GM21360 (cell line): ENCODE data around the gene SPC25.
"Not testable (repeated sequence)": the region's sequence is repeated elsewhere in the genome, so short reads cannot be mapped to it uniquely, and the experiment has no call there.

Experiments
- ATAC-seq: cut with Tn5 transposase; IDR thresholded peaks from one replicate; pipeline ENCODE4 v1.9.1; 2021; ENCODE audit warnings: mild to moderate bottlenecking, moderate library complexity; ENCODE audit not compliant: unreplicated experiment

Gene SPC25, protein sequence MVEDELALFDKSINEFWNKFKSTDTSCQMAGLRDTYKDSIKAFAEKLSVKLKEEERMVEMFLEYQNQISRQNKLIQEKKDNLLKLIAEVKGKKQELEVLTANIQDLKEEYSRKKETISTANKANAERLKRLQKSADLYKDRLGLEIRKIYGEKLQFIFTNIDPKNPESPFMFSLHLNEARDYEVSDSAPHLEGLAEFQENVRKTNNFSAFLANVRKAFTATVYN

DNA sequence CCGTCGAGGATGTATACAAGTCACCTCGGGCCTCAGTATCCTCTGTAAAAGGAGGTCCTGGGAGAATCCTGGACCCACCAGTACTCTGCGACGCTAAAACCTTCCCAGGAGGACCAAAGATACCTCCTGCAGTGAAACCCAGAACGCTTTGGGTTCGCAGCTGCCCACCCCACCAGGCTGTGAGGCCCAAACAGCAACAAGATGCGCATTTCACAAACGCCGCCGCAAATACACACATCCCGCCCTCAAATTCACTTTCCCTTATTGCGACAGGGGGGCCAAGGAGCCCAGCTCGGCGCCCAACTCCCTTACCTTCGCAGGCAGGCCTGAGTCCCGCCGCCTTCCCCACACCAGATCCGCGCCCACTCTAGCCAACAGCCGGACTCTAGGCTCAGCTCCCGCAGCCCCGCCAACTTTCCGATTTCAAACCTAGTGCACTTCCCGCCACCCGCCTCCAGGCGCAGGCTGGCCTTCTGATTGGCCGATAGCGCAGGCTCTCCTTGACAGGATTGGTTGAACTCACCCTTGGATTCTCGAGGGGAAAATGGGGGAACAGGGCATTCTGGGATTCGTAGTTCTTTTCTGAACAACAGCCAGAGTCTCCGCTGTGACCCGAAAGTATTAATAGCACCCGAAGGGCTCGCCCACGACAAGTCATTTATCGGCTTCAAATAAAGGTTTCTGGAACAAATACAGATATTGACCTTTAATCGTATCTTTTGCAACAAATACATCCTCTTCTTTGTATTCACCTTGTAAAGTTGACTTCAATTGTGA, at the start of gene SPC25:
Gene SPC25, minus strand, starts transcription at position 425 of the 777 bp plus-strand sequence. CDS start 911 bp downstream, outside the sequence.
- peak; percentile 100 for ATAC-seq

DNA sequence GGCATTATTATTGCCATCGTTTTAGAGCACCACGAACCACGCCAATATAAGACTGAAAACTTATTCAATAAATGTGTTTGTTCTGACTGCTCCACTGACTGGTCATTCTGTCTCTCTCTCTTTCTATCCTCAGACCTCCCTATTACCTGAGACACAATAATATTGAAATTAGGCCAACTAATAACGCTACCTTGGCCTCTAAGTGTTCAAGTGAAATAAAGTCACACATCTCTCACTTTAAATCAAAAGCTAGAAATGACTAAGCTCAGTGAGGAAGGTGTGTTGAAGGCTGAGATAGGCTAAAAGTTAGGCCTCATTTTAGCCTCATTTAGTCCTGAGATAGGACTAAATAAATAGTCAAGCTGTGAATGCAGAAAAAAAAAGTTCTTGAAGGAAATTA, 49.7 kb upstream of the SPC25 start:
- ATAC-seq, result no peak

- ATAC-seq, result no peak
Measured at GRCh38 chr2:168939061-168939460, 48.8 kb upstream of the SPC25 start.

GRCh38 chr2:168935810-168936581, 45.8 kb upstream of the SPC25 start:
- ATAC-seq, result no peak

DNA sequence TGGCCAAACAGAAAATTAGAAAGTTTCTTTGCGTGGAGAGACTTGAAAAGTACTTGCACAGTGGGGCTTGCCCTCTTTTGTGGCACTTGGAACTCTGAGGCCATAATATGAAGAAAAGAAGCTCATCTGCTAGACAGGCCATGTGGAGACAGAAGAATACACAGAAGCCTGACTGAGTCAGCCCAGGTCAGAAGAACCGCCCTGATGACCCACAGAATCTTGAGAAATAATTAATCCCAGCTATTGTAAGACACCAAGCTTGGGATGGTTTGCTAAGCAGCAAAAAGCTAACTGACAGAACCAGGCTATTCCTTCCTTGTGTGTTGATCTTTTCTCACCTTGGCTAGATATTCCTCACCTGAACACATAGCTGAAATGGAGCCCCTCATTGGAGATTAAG, 44.6 kb upstream of the SPC25 start:
- ATAC-seq, result no peak

GRCh38 chr2:168932174-168932573, 41.9 kb upstream of the SPC25 start:
- ATAC-seq, result not testable (repeated sequence)

DNA sequence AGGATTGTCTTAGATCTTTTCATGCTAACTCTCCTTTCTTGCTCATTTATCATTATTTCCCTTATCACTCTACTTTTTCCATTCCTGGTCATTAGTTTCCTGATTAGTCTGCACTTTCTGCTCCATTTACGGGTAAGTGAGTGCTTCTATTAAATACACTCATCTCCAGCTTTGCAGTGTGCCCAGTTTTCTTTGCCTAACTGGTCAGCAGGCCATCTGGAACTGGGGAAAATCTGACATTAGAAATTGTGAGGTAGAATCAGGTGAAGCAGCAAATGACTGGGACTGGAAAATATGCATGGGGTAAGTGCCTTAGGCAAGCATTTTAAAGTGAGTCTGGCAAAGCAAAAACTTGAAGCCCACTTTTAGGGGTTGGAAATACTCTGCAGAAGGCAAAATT, 40.0 kb upstream of the SPC25 start:
- no peak for ATAC-seq

DNA sequence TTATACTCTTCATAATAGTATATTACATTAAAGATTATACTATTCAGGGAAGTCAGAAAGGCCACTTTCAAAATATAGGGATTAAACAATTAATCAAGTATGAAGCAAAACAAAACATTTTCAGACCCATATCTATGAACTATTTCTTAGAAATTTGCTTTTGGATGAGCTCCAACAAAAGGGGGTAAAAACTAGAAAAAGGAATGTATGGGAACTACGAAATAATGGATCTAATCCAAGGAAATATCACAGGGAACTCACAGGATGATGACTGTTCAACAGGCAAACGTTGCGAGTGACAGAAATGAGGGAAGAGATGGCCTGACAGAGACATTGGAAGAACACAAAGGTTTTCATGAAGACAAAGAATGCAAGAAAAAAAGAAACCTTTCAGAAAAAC, 38.8 kb upstream of the SPC25 start:
- ATAC-seq, result no peak

DNA sequence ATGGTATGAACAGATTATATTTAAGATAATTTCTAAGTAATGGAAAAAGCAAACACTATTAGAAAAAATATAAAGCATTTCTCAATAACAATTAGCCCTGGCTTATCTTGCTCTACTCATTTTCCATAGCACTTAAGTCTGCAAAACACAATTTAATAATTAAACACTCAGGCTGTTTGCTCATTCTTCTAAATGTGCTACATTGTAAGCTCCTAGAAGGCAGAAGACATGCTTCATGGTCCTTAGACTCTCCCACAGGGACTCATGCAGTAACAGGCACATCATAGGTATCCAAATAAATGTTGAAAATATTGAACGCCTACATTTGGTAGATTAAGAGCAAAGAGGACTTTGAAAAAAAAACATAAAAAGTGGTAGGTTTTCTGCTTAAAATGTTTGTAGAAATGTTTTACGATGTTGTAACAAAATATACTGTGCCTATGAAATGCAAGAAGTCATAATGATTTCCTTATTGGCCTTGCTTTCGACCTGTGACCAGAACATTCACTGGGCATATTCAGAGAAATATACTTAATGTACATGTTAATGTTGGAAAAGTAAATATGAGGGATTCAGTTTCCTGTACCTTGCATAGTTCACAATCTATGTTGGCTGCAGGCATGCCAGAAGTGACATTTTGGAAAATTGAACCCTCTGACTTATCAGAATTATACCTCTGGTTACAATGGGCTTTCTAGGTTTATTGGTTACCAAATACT, 38.0 kb upstream of the SPC25 start:
- ATAC-seq, result no peak

DNA sequence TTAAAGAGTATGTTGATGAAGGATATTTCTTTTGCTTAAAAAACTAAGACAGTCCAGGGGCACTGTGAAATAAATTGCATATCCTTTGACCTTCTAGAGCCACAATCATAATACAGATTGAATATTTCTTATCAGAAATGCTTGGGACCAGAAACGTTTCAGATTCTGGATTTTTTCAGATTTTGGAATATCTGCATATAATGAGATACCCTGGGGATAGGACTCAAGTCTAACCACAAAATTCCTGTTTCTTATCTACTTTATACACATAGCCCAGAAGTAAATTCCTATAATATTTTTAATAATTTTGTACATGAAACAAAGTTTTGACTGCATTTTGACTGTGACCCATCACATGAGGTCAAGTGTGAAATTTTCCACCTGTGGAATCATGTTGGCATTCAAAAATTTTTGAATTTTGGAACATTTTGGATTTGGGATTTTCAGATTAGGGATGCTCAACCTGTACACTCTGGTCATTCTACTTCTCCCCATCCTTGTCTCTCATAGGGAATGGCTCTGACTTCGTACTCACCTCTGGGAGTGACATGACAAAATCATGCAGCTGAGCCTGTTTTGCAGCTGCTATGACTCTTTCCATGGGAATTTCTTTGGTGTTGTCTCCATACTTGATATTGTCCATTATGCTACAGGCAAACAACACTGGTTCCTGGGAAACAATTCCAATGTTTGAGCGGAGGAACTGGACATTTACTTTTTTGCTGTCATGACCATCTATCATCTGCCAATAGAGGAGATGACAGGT, 36.6 kb upstream of the SPC25 start:
- ATAC-seq, result no peak

DNA sequence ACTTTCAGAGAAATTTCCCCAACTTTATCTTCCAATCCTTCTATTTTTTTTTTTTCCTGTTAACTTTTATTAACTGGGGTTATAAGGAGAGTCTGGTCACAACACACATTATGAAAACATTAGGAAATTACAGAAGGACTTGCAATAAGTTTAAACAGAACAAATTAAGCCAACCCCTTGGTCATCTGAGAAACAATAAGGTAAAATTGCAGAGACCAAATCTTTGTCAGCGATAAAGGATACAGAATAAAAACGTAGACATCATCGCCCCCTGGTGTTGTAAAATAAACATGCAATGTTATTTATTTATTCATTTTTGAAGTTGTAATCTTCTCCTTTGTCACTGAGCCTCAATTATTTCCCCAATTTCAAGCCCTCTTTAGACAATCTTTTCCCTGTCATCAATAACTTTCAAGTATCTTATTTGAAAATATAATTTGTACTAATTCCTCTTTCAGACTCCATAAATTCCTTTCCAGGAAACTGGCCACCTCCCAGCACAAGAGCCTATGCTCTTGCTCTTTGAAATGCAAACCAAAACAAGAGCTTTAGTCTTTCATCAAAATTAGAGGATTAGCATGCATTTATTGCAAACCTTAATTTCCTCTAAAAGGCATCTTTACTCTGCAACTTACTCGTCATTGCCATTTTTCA, 30.4 kb upstream of the SPC25 start:
- no peak for ATAC-seq

GRCh38 chr2:168916331-168916675, 26.1 kb upstream of the SPC25 start:
- no peak for ATAC-seq

GRCh38 chr2:168915441-168916330, 25.5 kb upstream of the SPC25 start:
- ATAC-seq, result no peak

GRCh38 chr2:168913495-168913894, 23.3 kb upstream of the SPC25 start:
- ATAC-seq, result no peak

DNA sequence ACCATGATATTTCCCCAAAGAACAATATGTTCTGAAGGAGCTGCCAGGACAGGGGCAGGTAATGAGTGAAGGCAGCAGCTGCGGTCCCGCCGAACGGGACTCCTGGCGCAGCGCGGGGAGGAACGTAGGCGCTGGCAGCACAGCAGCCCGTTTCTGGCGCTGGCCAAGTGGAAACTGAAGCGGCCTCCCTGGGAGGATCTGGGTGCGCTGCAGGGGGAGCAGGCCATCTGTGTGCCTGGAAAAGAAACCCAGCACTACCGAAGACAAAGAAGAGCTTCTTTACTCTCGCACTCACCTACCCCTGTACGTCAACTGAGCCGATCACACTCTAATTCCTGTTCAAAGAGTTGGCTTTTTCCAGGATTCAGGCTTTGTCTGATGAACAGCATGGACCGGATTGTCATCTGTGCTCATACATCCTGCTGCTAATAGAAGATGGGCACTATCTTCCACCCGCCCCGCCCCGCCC, 22.7 kb upstream of the SPC25 start:
- no peak for ATAC-seq

- no peak for ATAC-seq
Measured at GRCh38 chr2:168912466-168912865, 22.2 kb upstream of the SPC25 start.

GRCh38 chr2:168910330-168910729, 20.1 kb upstream of the SPC25 start:
- no peak for ATAC-seq

DNA sequence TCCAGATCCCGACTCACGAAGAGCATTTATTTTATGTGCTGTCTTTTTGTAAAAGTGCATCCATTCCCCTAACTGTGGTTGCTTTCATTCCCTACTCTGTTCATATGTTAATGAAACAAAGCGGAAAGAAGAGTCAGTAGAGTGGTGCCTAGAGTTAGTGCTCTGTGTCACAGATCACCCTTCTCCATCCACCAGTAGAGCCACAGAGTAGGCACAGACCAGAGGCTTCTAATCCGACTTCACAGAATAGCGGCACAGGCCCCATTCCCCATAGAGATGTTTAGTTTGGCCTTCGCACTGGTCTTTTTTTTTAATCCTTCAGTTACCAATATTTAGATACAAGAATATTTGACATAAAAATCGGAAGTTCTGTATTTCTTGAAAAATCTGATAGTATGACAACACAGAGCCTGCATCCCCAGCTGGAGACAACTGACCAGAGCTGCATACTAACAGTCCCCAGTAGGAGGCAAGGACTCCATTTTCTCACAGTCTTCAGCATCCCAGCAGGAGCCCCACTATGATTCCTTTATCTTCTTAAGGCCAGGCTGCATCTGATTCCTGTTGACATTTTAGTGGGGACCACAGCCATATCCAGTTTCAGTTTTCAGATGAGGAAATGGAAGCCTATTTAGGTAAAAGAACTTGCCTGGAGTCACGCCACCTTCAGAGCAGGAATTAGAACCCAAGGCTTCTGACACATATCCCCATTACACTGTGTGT, 17.9 kb upstream of the SPC25 start:
- no peak for ATAC-seq
